BE2C (cell line): ENCODE data around the gene SMAP1.

Experiments used
- DNase-seq: peaks from one replicate; pipeline ENCODE4 v3.0.0-alpha.2; 2020
- H3K27me3 ChIP-seq: fragments of 250-450 bp; sonication (Bioruptor Pico); 2 replicates; pipeline ENCODE4 v1.5.1; 2020; ENCODE audit warnings: mild to moderate bottlenecking
- H3K36me3 ChIP-seq: fragments of 250-450 bp; sonication (Bioruptor Pico); 2 replicates; pipeline ENCODE4 v1.5.1; 2020; ENCODE audit warnings: mild to moderate bottlenecking
- H3K4me1 ChIP-seq: fragments of 250-450 bp; sonication (Bioruptor Pico); 2 replicates; pipeline ENCODE4 v1.5.1; 2020
- H3K4me3 ChIP-seq: 2 replicates; pipeline ENCODE4 v1.5.1; 2011; ENCODE audit warnings: low read depth, low read length
- H3K9me3 ChIP-seq: fragments of 250-450 bp; sonication (Bioruptor Pico); 2 replicates; pipeline ENCODE4 v1.5.1; 2020
- TF ChIP-seq, protein P1 (sequence below): IDR thresholded peaks from 2 replicates; pipeline ENCODE4 v1.5.1; 2012; ENCODE audit warnings: mild to moderate bottlenecking, low read depth, low read length

The SMAP1 gene

DNA sequence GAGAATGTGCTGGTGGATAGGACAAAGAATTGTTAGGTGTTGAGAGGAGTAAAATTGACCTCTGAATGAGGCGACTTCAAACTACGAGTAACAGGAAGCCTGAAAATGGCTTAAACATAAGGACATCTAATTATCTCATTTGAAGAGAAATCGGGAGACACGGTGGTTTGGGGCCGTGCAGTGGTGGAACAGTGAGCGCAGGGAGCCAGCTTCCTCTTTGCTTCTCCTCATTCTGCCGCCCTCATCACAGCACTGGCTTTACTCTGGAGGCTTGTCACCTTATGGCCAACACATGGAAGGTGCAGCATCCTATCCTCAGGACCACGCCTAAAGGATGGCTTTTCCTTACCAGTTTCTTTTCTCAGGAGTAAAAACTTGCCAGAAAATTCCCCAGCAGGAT lies 174.9 kb downstream of the SMAP1 start:
- H3K4me3 ChIP-seq, result no peak overlapping the region
- no peaks in the 10 kb centered on the region for H3K36me3 ChIP-seq
- no peak for DNase-seq
- TF ChIP-seq, protein P1, sequence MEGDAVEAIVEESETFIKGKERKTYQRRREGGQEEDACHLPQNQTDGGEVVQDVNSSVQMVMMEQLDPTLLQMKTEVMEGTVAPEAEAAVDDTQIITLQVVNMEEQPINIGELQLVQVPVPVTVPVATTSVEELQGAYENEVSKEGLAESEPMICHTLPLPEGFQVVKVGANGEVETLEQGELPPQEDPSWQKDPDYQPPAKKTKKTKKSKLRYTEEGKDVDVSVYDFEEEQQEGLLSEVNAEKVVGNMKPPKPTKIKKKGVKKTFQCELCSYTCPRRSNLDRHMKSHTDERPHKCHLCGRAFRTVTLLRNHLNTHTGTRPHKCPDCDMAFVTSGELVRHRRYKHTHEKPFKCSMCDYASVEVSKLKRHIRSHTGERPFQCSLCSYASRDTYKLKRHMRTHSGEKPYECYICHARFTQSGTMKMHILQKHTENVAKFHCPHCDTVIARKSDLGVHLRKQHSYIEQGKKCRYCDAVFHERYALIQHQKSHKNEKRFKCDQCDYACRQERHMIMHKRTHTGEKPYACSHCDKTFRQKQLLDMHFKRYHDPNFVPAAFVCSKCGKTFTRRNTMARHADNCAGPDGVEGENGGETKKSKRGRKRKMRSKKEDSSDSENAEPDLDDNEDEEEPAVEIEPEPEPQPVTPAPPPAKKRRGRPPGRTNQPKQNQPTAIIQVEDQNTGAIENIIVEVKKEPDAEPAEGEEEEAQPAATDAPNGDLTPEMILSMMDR, result no peak
- no peaks in the 10 kb centered on the region for H3K27me3 ChIP-seq
- no peaks in the 10 kb centered on the region for H3K9me3 ChIP-seq
- peaks cover 13% of the 10 kb centered on the region for H3K4me1 ChIP-seq

DNA sequence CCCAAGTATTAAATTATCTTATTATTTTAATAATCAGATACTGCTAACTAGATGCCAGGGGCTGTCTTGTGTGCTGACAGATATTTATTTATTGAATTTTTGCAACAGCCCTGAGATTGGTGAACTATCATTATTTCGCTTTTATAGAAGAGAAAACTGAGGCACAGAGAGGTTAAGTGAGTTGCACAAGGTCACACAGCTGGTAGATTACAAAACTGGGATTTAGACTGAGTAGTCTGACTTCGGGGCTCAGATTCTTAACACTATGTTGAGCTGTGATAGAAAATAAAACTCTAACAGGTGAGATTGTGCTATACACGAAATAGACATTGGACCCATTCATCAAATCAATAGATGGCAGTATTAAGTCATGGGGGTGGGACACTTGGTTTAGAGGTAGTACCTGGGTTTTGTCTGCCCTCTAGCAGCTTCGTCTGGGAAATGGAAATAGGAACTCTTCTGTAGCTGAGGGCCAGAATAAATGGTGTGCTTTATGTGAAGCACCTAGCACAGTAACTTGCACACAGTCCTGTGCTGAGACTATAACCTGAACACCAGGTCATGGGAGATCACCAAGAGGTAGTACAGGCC lies 175.7 kb downstream of the SMAP1 start:
- Histone ChIP-seq H3K4me1 (peaks cover 13% of the 10 kb centered on the region), H3K36me3 (no peaks in the 10 kb centered on the region), H3K9me3 (no peaks in the 10 kb centered on the region), H3K4me3 (no peak overlapping the region), H3K27me3 (no peaks in the 10 kb centered on the region)
- no peak for DNase-seq
- TF ChIP-seq, protein P1, result no peak

DNA sequence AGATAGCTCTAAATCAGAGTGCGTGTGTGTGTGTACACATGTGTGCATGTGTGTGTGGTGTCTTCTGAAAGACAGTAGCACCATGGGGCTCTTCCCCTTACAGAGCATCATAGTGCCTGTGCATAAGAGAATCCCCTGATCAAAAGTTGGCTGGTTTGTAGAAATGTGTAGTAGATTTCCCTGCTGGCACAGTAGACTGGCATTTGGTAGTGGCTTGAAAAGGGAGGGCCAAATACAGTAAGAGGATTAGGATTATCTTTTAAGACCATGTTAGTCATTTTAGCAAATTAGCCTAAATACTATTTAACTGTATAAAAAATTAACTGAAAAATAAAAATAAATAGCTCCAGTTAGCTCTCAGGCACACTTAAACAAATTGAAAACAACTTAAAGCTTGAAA lies 176.6 kb downstream of the SMAP1 start:
- Histone ChIP-seq H3K9me3 (no peaks in the 10 kb centered on the region), H3K4me1 (peaks cover 13% of the 10 kb centered on the region), H3K36me3 (no peaks in the 10 kb centered on the region), H3K4me3 (no peak overlapping the region), H3K27me3 (no peaks in the 10 kb centered on the region)
- TF ChIP-seq, protein P1, result no peak
- DNase-seq, result no peak

DNA sequence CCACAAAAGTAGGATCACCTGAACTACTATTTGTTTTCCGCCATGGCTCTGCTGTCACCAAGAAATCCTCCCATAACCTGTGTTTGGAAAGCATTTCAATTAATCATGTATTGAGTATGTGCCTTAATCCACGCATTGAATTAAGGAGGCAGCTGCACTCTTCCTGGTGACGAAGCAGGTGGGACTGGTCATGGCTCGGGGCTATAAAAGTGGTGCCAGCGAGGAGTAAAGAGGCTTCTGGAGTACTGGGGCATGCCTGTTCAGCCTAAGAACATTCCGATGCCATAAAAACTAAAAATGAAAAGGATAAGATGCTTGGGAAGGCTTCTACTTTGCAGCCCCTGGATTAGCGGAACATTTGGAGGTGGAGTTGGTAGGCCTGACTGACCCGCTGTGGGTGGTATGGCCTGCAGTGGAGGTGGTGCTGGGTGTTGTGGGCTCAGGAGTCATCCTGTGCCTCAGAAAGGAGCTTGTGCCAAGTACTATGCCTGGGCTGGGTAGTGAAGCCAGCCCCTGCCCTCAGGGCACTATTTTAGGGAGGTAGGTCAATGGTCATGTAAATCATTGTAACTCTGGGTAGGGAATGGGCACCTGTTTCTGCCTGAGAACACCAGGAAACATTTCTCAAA lies 178.6 kb downstream of the SMAP1 start:
- no peak overlapping the region for H3K4me3 ChIP-seq
- peaks cover 4% of the 10 kb centered on the region for H3K4me1 ChIP-seq
- no peaks in the 10 kb centered on the region for H3K9me3 ChIP-seq
- TF ChIP-seq, protein P1, result no peak
- H3K36me3 ChIP-seq, result no peaks in the 10 kb centered on the region
- no peak for DNase-seq
- no peaks in the 10 kb centered on the region for H3K27me3 ChIP-seq

DNA sequence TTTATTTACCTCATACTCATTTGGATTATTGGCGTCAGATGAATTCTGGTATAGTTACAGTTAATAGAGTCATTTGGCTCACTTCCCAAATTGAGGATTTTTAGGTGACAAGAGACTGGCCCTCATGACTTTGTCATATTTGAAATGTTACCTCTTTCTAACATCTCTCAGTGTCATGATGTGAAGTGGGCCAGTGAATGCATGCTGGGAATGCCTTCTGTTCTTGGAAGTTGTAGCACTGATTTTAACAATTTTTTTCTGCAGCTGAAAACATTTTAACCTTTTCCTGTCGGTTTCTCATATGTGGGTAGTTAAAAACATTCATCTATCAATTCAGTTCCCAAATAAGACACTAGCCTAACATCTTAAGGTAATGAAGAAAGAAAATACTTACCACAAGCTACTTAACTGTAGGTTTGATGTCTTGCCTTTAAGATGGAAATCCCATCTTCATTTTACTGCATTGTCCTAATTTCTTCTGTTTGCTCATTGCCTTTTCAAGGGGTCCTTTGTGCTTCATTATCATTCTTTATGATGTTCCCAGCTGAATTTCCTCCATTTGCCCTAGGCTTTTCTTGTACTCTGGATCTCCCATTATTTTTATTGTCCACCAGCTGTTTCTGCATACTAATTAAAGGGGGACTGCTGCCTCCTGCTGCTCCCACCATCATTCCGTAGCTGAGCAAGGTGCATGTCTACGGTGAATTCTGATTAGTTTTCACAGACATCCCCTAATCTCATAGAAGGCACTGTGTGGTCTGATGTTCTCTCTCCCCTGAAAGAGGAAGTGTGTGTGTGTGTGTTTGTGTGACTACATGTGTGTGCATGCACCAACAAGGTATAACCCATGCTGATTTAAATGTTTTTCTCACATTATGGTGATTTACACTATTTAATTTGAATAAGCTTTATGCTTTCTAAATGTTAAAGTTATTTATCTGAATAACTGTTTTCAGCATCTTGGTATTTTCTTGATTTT lies 179.7 kb downstream of the SMAP1 start:
- Histone ChIP-seq H3K9me3 (no peaks in the 10 kb centered on the region), H3K4me3 (no peak overlapping the region), H3K36me3 (no peaks in the 10 kb centered on the region), H3K4me1 (peaks cover 4% of the 10 kb centered on the region), H3K27me3 (no peaks in the 10 kb centered on the region)
- no peak for DNase-seq
- TF ChIP-seq, protein P1, result no peak
